Measurements from ENCODE around the gene TANGO2.
A peak's percentile ranks its signal among the peaks of the same experiment; 100 is the strongest.

Gene TANGO2, protein sequence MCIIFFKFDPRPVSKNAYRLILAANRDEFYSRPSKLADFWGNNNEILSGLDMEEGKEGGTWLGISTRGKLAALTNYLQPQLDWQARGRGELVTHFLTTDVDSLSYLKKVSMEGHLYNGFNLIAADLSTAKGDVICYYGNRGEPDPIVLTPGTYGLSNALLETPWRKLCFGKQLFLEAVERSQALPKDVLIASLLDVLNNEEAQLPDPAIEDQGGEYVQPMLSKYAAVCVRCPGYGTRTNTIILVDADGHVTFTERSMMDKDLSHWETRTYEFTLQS

DNA sequence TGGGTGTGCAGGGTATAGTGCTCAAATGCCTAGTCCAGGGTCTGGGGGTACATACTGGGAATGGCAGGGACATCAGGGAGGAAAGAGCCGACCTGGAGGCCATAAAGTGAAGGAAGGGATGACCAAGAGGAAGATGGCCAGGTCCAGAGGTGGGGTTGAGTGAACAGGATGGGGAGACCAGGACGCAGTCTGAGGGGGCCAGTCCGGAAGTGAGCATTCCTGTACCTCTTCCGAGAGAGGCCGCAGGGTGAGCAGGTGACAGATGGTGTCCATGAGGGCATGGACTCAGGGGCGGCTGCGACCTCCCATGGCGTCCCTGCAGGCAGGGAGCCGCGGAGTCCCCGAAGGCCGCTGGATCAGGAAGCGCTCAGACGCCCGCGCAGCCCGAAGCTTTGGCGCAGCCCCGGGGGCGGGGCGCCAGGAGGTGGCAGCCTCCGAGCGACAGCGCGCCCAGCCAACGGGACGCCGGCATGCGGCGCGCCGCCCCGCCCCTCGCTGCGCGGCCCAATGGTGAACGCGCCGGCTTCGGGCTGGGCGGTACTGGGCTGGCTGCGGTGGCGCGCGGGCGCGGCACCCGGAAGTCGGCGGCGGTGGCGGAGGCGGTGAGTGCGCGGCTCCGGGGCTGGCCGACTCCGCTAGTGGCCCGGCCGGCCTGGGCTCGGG is at the start of gene TANGO2:
TSS of gene TANGO2 (plus strand) at position 578 of the 663 bp plus-strand sequence. CDS start 15,689 bp downstream, outside the sequence.
- peak; percentile 89 for DNase-seq (ENCODE audit: low read depth)

DNA sequence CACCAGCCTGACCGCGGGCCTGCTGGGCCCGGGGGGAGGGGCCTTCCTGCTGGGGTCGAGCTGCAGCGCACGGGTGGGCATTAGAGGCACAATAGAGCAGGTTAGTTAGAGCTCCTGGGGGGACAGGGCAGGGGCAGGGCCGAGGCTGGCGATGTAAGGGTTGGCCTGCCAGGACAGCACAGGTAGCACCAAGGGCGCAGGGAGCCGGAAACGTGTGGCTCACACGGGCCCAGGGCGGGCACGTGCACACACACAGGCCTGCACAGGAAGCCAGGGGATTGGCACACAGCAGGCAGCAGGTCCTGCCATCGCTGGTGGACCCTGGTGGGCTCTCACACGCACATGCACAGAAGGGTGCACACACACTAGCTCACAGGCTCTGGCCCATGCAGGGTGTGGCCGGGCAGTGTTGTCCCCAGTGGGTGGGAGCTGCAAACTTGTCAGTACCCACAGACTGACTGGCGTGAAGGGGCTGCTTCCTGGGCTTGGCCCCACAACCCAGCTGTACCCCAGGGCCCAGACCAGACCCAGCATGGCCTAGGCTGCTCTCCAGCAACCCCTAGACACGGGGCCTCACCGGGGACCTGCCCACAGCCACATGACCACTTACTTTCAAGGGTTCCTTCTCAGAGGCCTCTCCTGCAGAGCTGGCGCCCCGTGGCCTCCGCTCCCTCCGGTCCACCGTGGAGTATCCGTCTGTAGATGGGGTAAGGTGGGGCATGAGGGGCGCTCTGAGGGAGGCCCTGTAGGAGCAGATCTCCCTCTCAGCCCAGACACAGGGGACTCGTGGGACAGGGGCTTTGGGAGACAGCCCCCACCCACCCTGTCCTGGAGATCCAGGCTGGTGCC is 49.4 kb upstream of the TANGO2 start:
- no peak for DNase-seq (ENCODE audit: low read depth)

DNA sequence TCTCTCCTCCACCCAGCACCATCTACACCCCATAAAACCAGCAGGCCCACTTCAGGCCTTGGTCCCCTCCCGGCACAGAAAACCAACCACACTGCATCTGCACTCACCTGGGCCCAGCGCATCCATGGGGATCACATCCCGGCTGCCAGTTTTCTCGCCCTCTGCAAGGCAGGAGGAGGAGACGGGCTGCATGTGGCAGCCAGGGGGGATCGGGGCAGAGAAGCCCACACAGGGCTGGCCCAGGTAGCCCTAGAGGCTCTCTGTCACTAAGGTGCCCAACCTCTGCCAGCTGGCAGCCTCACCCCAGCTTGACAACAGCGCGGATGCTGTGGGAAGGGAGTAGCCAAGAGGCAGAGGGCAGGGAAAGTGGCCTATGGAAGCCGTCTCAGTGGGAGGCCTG is 48.7 kb upstream of the TANGO2 start:
- no peak for DNase-seq (ENCODE audit: low read depth)

DNA sequence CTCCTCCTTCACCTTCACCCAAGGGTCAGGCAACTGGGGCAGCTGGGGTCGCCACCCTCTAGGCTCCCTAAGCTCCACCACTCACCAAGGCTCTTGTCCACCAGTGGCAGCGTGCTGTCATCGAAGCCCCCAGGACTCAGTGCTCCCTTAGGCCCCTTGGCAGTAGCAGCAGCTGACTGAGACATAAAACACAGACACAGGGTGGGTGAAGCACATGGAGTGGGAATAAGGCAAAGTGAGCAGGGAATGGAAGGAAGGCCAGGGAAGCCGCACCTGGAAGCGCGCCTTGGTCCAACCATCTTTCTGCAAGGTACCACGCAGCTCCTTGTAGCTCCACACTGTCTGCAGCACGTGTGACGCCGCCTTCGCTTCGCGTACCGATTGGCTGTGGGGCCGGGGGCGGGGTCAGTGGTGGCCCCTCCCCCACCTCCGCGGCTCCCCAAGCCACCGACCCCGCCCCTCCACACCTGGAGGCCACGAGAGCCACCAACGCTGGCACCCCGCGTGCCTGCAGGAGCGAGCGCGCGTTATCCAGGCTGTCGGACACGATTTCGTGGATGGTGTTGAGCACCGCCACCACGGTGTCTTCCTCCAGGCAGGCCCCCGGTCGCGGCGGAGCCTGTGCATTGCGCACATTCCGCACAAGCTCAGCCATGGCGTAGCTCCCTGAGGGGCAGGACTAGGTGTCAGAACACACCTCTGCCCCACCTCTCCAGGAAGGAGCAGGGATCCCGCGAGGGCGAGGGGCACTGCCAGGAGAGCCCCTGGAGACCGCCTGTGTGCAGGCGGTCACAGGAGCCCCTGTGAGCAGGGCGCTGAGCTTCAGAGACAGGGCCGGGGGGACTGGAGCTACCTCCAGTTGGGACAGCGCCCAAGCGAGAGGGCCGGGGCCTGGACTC is 48.0 kb upstream of the TANGO2 start:
- DNase-seq (ENCODE audit: low read depth) = no peak

DNA sequence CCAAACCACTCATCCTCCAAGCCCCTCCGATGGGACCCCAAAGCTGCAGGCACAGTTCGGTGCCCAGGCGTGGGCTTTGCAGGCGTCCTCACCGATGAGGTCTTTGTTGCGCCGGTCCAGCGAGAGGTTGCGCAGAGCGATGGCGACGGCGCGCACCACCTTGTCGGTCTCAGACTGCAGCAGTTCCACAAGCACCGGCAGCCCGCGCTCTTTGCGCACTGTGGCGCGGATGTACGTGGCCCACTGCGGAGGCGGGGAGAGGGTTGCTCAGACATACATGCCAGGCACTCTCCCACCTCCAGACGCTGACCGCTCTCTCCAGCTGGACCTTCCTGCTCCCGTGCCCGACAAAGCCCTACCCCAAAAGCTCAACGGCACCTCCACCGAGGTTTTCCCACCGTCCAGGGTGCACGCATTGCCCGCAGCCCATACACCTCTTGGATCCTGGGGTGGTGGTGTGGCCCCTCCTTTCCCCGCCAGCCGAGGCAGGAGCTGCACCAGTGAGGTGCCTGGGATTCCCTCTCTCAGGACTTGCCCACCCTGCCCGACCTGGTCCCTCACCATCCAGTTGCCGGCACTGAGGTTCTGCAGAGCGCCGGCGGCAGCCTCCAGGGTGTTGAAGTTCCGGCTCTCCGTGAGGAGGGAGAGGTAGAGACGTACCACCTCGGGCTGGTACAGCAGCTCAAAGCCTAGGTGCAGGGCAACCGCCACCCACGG is 47.2 kb upstream of the TANGO2 start:
- DNase-seq (ENCODE audit: low read depth) = no peak

DNA sequence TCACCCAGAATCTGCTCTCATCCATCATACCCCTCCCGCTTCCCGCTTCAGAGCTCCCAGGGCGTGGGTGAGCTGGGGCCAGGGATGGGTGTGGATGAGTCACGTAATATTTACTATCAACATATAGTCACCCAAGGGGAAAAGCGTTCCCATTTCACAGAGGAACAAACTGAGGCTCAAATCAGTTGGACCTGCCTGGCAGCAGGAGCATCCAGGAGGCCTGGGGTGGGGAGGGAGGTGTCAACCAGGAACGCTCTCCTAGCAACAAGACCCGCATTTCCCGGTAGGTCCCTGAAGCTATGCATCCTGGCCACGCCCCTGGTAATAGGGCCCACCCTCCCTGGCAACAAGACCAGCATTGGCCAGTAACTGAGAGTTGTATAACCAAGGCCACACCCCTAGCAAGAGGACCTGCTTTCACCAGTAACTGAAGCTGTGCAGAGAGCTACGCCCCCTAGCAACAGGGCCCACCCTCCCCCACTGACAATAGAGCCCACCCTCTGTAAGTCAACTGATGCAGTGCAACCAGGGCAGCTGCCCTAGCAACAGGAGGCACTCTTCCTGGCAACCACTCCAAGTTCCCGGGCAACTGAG is 46.5 kb upstream of the TANGO2 start:
- DNase-seq (ENCODE audit: low read depth) = no peak

DNA sequence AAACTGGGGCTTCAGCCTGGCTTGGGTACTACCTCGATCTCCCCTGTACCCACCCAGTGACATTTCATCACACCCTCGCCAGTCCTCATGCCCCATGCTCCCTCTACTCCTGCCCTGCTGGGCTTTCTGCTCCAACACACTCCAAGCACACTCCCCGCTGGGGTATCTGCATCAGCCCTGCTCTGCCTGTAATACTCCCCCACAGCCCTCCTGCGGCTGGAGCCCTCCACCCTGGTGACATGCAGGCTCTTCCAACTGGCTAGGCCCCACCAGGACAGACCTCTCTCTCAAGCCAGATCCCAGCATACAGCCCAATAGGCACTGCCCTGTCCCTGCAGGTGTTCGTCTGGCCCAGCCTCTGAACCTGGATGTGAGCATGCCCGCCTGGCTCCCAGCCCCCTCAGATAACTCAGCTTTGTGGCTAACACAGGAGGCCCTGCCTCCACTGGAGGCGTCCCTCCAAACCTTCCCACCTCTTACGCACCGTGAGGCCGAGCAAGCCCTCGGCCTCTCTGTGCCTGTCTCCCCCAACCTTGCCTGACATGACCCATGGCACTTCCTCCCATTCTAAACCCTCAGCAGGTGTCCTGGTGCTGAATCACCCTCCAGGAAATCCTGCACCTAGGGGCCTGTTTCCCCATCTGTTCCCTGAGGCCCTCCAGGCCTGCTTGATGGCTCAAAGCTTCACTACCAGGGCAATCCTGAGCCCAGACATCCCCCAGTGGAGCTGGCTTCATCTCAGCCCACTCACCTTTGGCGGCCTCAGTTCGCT is 45.8 kb upstream of the TANGO2 start:
- DNase-seq (ENCODE audit: low read depth) = no peak

DNA sequence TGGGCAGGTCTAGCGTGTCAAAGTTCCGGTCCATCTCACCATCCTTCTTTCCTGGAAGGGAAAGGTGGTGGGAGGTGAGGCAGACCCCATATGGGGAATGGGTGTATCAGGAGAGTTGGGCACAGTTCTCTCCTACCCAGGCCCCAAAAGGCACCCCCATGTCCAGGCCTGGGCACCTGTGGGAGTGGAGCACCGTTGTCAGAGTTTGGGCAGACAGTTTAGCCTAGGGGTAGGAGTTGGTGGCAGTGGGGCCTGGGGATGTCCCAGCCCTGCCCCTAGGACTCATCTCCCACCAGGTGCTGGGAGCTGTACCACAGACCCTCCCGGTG is 45.2 kb upstream of the TANGO2 start:
- no peak for DNase-seq (ENCODE audit: low read depth)

DNA sequence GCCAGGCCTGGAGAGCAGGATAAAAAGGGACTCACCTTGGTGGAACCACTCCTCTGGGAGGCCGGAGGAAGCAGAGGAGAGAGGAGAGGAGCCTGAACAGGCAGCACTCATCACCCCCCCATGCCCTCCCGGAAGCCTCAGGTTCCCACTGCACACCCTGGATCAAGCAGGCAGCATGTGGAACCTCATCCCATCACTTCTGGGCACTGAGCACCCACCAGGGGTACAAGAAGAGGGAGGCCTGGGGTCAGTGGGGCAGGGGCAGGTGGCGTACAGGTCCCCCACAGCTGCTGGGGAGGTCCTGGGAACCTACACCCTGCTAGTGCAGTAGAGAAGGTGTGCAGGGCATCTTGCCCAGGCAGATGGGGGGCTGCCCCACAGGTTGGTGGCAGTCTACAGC is 44.2 kb upstream of the TANGO2 start:
- DNase-seq (ENCODE audit: low read depth) = no peak

DNA sequence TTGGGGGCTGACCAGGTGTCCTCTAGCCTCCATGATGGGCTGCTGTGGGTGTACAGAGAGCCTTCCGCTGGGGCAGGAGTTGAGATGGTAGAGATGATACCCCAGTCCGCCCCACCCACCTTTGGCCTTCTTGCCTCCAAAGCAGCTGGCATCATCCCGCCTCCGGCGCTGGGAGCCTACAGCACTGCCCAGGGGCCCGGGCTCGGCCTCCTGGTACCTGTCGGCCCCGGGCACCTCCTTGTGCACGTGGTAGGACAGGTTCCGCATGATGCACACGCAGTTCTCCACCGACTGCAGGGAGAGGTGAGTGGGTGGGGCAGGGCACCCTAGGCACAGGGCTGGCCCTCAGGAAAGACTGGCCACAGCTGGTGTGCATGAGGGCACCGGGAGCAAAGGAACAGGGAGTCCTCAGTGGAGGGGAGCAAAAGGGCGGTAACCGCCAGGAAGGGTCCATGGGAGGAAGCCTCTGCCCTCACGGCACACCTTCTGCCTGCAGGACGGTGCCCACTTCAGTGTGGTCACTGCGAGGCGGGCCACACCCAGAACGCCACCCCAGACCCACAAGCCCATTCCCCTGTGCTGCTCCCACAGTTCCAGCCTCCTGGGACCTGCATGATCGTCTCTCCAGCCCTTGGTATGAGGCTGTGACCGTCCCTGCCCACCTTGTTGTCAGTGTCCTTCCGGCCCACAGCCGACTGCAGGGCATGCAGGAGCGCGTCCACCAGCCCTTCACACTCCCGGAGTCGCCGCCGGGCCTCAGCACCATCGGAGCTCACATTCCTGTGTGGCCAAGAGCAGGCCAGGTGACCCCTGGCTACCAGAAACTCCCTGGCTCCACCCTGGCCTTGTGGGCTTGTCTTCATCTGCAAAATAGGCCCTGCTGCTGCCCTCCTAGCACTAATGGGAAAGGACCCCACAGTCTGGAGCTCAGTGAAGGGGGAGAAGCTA is 43.3 kb upstream of the TANGO2 start:
- DNase-seq (ENCODE audit: low read depth) = no peak

DNA sequence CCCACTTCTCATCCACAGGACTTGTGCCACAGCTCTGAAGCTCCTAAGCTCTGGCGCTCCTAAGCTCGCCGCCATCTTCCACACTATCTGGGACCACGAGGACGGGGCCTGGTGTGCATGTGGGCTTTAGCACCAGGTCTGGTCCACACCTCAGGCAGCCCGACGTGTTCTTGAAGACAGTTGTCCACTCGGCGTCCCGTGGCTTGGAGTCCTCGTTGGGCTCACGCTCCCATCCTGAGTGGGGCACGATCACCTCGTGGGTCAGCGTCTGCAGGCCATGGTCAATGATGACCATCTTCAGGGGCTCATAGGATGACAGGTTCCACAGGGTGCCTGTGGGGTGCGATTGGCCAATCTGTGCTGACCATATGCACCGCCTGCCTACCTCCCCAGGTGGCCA is 42.2 kb upstream of the TANGO2 start:
- no peak for DNase-seq (ENCODE audit: low read depth)

DNA sequence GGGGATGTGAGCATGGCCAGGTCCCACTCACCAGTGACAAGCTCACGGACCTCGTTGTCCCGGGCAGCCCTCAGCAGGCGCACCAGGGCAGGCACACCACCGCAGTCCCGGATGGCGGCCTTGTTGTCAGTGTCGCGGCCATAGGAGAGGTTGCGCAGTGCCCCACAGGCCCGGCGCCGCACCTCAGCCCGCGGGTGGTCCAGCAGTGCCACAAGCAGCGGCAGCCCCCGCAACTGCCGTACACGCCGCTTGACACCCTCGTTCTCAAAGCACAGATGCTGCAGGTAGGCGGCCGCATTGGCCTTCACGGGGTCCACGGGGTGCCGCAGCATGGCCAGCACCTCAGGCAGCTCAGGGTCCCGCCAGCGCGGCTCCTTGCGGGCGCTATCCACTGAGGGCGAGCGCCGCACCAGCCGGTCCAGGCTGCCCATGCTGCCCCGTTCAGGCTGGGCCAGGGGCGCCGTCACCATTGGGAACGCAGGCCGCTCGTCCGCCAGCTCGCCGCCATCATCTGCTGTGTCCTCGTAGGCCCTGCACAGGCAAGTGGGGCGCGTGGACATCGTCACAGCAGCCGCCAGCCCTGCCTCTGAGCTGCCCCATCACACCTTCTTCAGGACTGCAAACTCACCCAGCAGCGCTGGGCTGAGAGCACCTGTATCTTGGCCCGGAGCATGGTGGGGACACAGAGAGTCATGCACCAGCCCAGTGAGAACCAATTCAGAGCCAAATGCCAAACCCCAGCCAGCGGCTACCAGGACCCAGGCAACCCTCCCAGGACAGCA is 41.0 kb upstream of the TANGO2 start:
- DNase-seq (ENCODE audit: low read depth) = no peak

DNA sequence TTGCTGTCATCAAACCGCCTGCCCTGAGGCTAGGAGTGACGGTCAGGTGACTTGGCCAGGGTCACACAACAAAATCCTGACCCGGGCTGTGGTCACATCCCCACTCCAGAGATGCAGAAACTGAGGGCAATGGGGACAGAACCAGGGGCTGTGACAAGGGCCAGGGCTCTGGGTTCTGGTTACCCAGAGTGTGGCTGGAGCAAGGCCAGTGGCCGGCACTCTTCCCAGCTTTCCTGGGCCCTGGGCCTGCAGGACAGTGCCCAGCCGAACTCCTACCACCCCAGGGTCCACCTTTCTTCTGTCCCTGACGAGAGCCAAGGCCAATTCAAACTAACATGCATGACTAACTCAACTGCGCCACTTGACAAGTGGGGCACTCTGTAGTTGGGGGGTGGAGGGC is 40.1 kb upstream of the TANGO2 start:
- DNase-seq (ENCODE audit: low read depth) = no peak

DNA sequence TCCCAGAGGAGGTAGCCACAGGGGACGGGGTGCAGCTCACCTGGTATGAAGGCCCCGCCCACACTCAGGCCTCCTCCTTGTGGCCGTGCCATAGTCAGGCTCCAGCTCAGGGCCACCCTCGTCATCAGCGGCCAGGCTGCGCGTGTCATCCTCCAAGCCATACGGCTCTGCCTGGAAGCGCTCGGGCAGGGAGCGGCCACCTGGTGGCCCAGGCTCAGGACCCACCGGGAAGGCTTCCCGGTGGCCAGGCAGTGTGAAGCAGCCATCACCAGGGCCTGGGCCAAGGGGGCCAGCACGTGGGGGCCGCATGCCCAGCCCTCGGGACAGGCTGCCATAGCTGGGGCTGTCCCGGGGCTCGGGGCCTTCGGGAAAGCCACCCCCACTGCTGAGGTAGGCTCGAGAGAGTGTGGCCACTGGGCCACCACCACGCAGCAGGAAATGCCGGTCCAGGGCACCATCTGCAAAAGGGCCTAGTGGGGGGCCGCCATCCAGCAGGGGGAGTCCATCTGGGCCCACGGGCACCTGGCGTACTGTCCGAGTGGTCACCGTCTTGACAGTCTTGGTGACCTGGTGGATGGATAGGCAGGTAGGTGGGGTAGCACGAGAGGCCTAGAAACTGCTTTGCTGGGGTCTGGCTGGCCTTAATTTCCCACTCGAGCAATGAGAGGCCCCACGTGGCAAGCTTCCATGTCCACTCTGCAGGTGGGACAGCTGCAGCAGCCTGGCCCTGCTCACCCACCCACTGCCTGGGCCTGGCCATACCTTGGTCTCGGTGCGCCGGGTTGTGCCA is 39.5 kb upstream of the TANGO2 start:
- no peak for DNase-seq (ENCODE audit: low read depth)

DNA sequence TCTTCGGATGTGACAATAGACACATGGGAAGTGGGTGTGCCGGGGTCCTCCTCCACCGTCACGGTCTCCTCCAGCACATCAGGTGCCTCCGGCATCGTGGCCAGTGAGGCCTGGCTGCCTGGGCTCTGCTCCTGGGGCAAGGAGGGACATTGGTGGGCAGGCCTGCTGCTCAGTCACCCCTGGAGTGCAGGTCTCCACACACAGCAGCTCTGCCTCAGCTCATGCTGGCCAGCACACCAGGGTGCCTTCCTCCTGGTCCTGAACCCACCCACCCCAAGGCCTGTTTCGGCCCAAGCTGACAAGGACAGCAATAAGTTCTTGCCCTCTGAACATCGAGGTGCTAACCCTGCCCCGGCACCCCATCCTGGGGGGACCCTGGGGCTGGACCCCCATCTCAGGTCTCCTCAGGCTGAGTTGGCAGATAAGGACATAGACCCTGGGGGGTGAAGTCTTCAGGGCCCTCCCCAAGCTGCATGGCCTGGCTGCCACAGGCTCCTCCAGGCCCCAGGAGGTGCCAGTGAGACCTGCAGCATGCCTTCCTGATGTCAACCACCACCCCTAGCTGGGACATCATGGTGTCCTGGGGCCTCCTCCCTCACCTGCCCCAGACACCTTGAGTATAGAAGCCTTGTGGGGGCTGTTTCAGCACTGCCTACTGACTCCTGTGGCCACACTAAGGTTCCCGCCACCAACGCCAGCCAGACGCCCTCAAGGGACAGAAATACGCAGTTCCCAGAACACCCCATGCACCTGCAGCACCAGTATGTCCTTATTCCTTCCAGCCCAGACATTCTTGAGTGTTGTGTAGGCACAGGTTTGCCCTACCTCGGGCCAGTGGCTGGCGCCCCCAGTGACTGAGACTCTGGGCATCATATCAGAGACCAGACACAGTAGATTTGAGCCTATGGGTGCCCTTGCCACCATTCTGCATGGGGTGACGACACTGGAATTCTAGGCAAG is 38.7 kb upstream of the TANGO2 start:
- no peak for DNase-seq (ENCODE audit: low read depth)

DNA sequence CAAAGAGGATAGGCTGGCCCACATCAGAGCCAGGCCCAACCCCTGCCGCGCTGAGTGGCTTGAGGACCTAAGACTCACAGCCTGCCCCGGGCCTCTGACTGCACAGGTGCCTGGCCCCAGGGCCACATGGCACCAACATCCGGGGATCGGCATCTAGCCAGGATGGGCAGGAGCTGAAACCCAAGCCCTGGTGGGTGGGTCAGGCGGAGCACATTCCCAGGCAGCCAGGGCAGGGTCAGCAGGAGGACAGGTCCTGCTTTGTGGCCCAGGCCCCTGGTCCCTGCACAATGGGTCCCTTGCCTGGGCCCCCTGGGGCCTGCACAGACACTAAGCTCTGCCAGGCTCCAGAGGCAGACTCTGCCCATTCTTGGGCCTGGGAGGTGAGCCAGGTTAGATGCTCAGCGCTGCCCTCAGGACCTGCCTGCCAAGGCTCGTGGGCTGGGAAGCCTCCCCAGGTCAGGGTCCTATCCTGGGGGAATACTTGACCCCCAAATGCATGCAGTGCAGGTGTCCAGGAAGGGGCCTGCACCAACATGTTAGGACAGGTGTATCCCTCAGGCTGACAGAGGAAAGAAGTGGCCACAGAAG is 37.8 kb upstream of the TANGO2 start:
- DNase-seq (ENCODE audit: low read depth) = no peak
